NT2/D1 (cell line): ENCODE results near the gene NOC3L.

ENCODE experiments used
- SUZ12 ChIP-seq: IDR thresholded peaks from 2 replicates; pipeline ENCODE4 v1.6.1; 2011; ENCODE audit not compliant: insufficient read length, insufficient read depth; ENCODE audit errors: extremely low read depth
- ZNF274 ChIP-seq: IDR thresholded peaks from 2 replicates; pipeline ENCODE4 v1.6.1; 2011; ENCODE audit warnings: mild to moderate bottlenecking, low read depth, low read length

DNA sequence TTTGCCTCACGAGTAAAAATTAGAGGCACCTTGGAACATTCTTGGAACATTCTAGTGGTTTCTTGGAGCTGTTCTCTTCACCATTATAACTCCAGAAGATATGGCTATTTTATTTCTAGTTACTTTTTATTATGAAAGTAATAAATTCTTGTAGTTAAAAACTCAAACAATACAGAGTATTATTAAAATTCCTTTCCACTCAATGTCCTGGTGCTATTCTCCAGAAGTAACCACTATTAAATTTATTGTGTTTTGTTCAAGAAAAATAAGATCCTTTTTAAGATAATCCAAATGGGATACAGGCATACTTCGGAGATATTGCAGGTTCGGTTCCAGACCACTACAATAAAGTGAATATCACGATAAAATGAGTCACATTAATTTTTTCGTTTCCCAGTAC is 68.6 kb downstream of the NOC3L start:
- TF ChIP-seq ZNF274 (no peak), SUZ12 (no peak)
